Stimulated activated CD8-positive, alpha-beta memory T cell treated with anti-CD3 and anti-CD28 coated beads, Interleukin-7, amount 100 ng/mL, for 48 hours (primary cell): ENCODE results near the gene ZNF641.
A peak's percentile ranks its signal among the peaks of the same experiment; 100 is the strongest.

Source experiments
- DNase-seq, 2 donors: peaks; one replicate each; pipeline ENCODE4 v3.0.0-alpha.2; 2020; ENCODE audit warnings: low read depth in 1 of 2; ENCODE audit errors: extremely low read depth in 1 of 2

Gene ZNF641

DNA sequence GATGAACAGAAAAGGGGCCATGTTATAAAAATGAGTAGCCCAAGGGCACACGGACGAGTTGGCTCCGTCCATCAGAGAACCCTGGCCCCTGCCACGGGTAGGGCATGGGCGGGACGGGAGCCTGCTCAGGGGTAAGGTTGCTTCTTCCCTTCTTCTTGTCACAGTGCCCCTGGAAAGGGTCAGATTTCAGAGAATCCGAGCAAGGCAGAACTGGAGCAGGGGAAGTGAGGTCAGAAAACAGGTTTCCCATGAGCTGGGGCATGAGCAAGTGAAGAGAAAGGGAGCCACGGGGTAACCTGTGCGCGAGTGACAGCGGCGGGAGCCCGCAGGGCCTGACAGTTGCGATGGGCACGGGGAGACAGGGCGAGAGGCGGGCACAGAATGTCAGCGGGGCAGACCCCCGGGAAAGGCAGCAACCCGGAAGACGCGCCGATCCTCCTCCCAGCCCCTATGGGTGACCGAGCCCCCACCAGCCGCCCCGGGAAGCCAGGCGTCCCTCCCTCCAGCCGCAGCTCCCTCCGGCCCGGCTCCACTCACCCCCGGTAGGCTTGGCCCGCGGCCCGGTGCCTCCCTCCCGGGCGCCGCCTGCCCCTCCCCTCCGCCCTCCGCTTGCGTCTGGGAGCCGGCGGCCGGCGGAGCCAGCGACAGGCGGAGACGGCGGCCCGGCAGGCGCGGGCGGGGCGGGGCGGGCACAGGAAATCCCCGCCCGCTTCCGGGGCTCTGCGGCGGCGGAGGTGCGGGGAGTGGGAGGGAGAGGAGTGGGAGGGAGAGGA lies at the start of gene ZNF641:
TSS of gene ZNF641 (minus strand) at position 671 of the 773 bp plus-strand sequence. CDS start 2,829 bp downstream, outside the sequence.
- peak; percentile 37 to 51 for DNase-seq

DNA sequence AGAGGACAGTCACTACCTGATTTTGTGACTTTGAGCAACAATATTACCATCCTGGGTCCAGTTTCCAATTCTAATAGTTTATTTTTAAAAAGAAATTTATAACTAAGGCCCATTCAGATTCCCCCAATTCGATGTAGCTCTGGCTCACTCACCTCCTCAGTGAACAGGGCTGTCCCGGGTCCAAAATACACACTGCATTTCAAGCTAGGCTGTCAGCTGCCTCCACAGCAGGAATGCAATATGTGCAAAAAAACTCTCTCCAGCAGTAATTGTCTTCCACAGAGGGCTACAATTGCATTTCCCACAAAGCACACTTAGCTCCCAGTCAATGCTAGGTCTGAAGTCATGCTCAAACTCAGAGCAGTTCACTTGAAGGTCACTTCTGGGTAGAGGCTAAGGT lies 39.3 kb upstream of the ZNF641 start:
- DNase-seq, result no peak

GRCh38 chr12:48389409-48389808 lies 38.7 kb upstream of the ZNF641 start:
- DNase-seq, result no peak

DNA sequence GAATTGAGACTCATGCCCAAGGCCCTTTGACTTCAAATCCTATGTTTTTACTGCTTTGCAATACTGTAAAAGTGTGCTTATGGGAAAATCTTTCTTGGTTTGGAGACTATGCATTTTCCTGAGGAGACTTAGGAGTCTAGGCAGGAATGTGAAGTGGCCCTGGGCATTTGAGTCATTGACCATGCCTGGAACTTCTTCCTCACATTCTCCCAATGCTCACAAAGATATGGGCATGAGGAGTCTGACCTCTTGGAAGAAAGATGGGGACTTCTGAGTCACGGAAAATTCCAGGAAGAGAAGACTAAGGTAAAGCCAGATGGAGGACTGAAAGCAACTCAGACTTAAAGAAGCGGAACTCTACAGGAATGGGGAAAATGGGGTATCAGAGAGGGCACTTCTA lies 38.2 kb upstream of the ZNF641 start:
- no peak for DNase-seq

- DNase-seq, result no peak
Measured at GRCh38 chr12:48388460-48388859, 37.7 kb upstream of the ZNF641 start.

- DNase-seq, result no peak
Measured at GRCh38 chr12:48380596-48380995, 29.9 kb upstream of the ZNF641 start.

DNA sequence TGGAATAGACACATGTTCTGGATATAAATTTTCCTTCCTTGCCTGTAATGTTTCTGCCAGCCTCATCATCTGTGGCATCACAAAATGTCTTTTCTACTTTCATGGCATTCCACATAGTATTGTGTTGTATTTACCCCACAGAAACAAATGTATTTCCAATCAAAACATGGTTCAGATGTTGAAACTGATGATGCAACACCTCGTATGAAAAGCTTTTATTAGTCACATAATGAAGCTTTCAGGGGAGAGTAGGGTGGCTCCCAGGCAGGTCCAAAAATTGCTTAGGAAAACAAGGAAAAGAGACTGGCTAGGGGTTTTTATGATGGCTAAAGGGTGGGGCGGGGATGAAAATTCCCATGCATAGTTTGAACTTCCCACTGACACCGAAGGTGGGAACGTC lies 29.1 kb upstream of the ZNF641 start:
- no peak for DNase-seq

DNA sequence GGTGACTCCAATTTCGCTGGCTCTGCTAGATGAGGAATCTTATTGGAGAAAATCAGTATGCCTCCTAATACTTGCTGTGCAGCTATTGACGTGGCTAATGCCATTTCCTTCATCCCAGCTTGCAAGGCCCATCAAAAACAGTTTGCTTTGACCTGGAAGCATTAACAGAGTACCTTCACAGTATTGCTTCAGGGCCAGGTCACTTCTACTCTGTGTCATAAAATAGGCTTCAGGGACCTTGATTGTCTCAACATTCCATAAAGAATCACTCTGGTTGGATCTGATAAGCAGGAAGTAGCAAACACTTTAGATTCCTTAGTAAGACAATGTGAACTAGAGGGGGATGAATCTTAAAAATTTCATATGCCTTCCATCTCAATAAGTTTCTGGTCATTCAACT lies 26.9 kb upstream of the ZNF641 start:
- no peak for DNase-seq

DNA sequence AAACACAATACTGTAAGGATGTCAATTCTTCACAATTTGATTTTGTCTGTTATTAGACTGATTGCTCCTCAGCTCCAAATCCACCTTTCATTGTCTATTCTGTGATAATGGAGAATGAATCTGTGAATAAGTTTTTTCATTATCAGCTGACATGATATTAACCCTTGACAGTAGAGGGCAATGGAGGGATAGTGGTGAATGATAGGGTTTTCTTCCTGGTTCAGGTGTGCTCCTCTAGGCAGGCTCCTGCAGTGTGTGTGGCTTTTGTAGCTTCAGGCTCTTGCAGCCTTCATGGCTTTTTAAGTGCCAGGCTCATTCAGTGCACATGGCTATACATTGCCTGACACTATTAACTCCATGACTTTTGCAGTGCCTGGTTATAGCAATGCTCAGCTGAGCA lies 23.4 kb upstream of the ZNF641 start:
- DNase-seq, result no peak

DNA sequence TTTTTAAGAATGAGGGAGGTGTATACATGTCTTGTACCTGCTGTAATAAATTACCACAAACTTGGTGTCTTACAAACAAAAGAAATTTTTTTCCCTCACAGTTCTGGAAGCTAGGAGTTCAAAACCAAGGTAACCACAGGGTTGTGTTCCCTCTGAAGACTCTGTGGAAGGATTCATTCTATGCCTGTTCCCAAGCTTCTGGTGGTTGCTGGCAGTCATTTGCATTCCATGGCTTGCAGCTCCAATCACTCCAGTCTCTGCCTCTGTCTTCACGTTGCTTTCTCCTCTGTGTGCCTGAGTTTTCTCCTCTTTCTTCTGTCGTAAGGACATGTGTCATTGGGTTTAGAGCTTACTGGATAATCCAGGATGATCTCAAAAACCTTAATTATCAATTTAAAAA lies 15.4 kb upstream of the ZNF641 start:
- no peak for DNase-seq

GRCh38 chr12:48361664-48362339 lies 11.1 kb upstream of the ZNF641 start:
- no peak for DNase-seq

GRCh38 chr12:48358937-48359513 lies 8.3 kb upstream of the ZNF641 start:
- no peak for DNase-seq

GRCh38 chr12:48356041-48356768 lies 5.5 kb upstream of the ZNF641 start:
- no peak for DNase-seq

- no peak for DNase-seq
Measured at GRCh38 chr12:48352157-48352760, 1.5 kb upstream of the ZNF641 start.

DNA sequence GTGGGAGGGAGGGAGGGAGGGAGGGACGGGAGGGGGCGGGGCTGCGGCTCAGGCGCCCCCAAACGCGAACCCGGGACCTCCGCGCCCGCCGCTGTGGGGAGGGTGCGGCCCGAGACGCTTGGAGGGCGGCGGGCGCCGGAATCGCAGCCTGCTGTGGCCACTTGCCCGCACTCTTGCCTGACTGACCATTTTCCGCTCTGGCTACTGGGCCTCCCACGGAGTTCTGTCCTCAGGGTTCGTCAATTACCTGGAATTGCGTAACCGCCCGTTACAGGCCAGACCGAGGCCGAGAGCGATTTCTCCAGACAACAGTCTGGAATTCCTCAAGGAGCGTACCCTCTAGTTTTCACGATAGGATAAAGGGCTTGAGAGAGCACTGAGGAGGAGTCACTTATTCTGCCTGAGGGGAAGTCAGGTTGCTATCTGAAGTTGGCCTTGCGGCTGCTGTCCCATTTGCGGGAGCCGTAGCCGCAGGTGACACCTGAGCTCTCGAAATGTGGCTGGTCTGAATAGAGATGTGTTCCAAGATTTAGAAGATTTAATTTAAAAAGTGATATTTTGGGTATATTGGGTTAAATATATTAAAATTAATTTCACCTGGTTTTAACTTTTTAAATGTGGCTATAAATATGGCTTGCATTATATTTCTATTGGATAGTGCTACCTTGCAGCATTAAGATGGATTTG lies 446 bp upstream of the ZNF641 start:
- DNase-seq, result no peak

DNA sequence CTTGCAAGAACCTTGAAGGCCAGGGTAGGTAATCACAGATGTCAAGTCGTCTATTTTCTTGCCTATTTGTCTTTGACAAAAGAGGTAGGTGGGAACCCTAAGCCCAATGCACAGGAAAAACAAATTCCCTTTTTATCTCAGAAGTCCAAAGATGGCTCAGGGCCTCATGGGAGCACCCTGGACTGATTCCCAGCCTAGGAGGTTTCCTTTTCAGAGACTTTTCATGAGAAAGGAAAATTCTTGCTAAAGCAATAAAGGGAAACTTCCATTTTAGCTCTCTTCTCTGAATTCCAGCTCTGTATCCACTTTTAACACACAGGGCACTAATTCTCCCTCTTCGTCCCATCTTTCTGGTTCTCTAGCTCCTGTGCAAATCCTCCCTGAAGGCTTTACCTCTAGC lies 1.2 kb downstream of the ZNF641 start:
- no peak for DNase-seq

GRCh38 chr12:48342980-48343379 lies 7.7 kb downstream of the ZNF641 start:
- no peak for DNase-seq

GRCh38 chr12:48340943-48341342 lies 9.8 kb downstream of the ZNF641 start:
- no peak for DNase-seq

- no peak for DNase-seq
Measured at GRCh38 chr12:48339442-48340117, 11.1 kb downstream of the ZNF641 start.

DNA sequence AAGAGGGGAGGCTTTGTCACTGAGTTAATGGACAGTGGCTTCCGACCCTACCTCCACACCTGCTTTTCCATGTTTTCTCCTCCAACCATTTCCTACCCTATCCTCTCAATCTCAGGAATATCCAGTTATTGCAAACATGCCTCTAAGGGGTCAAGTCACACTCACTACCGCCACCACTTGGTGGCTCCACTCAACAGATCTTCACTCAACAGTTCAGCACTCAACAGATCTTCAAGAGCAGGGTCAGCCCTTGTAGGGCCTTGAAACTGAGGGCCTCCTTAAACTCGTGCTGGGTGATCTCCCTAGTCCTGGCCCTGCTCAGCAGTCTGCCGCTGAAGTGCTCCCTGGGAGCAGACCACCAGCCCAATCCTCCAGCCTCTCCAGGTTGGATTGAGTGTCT lies 14.2 kb downstream of the ZNF641 start:
- no peak for DNase-seq
